A549 (cell line): ENCODE results near the gene LILRA1.

ENCODE experiments used
- CTCF ChIP-seq: fragments of >200 bp; sonication (Bioruptor Twin); formaldehyde crosslinking; IDR thresholded peaks from 3 replicates; pipeline ENCODE4 v1.5.1; 2016
- HOXA7 ChIP-seq: fragments of 250-450 bp; sonication (Bioruptor Pico); IDR thresholded peaks from 2 replicates; pipeline ENCODE4 v1.5.0; 2020; ENCODE audit warnings: mild to moderate bottlenecking, moderate library complexity
- KDM1A ChIP-seq: fragments of 200-600 bp; sonication (generic); IDR thresholded peaks from 2 replicates; pipeline ENCODE4 v1.6.1; 2016; ENCODE audit warnings: low read depth, mild to moderate bottlenecking
- POLR2A ChIP-seq: IDR thresholded peaks from 2 replicates; pipeline ENCODE4 v1.6.1; 2012; ENCODE audit warnings: mild to moderate bottlenecking, low read length
- SMC3 ChIP-seq: fragments of >200 bp; sonication (Bioruptor Twin); formaldehyde crosslinking; IDR thresholded peaks from 3 replicates; pipeline ENCODE4 v1.6.1; 2018; ENCODE audit warnings: inconsistent platforms

- TF ChIP-seq CTCF (no peak), POLR2A (no peak), KDM1A (no peak), SMC3 (no peak), HOXA7 (no peak)
Measured at GRCh38 chr19:54560881-54561385, 32.5 kb upstream of the LILRA1 start.
